Measurements from ENCODE around the gene PLEKHB1.
"Not testable (repeated sequence)": the region's sequence is repeated elsewhere in the genome, so short reads cannot be mapped to it uniquely, and the experiment has no call there.

Gene PLEKHB1

DNA sequence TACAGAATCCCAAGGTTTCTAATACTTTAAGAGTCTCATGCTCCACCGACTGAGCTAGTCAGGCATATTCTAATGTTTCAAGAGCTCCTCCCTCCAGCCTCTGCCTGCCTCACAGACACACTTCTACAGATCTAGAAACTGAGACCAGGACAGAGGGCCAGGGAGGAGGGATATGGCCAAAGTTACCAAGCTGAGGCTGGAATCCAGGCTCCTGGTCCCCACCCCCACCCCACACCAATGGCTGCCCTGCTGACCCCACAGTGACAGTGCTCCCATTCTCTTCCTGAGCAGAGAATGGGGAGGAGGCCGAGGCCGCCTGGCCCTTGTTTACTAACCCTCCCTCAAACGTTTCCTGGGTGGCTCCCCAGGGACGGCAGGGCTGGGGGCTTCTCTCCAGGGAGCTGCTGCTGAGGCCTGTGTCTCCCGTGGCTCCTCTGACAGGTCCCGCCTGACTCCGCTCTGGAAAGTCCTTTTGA is 2.2 kb downstream of the PLEKHB1 start:
- no peak for DNase-seq

DNA sequence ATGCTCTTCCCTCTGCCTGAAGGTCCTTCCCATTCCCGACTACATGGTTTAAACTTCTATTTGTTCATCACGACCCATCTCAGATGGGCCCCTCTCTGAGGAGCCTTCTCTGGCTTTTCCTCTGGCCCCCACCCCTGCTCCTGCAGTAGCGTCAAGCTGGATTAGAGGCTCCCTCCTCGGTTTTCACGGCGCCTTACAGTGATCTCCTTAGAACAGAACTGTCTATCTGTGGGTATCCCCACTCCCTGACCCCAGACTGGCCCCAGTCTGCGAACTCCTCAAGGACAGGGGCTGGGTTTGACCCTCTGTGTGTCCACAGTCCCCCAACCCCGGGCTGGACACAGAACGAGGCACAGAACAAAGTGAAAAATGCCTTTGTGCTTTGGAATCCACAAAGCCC is 2.8 kb downstream of the PLEKHB1 start:
- DNase-seq = no peak

DNA sequence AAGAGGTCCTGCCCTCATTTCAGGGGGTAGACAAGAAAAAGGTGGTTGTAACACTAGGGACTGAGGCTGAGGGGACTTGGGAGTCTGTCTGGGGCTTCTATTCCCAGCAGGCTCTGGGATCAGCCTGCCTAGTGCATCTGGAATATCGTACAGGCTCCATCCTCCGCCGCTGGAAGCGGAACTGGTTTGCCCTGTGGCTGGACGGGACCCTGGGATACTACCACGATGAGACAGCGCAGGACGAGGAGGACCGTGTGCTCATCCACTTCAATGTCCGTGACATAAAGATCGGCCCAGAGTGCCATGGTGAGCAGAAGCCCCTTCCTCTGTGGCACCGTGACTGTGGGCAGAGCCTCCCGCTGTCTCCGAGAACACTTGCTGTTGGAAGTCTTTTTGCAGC is 4.0 kb downstream of the PLEKHB1 start:
- no peak for DNase-seq

DNA sequence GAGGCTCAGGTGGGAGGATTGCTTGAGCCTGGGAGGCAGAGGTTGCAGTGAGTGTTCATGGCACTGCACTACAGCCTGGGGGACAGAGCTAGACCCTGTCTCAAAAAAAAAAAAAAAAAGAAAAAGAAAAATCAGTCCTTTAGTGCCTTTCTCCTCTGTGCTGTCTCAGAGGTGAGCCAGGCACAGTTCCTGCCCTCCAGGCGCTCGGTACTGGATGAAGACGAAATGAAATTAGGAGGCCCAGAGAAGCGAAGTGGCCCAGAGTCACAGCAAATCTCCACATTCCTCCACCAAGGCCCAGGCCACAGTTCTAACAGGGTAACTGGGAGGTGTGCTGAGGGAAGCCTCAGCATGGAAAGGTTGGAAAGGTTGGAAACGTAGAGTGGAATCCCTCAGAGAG is 4.9 kb downstream of the PLEKHB1 start:
- DNase-seq = no peak

DNA sequence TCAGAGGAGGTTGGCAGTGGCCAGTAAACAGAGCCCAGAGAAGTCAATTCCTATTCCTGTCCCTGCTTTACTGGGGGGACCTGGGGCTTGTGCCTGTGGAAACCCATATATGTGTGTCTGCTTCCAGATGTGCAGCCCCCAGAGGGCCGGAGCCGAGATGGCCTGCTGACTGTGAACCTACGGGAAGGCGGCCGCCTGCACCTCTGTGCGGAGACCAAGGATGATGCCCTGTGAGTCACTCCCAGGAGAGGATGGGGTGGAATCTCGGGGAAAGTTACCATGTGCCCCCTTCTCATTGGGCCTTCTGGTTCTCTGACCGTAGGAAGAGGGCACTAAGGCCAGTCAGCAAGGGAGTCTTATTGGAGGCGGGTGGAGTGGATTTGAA is 5.3 kb downstream of the PLEKHB1 start:
- DNase-seq = no peak

DNA sequence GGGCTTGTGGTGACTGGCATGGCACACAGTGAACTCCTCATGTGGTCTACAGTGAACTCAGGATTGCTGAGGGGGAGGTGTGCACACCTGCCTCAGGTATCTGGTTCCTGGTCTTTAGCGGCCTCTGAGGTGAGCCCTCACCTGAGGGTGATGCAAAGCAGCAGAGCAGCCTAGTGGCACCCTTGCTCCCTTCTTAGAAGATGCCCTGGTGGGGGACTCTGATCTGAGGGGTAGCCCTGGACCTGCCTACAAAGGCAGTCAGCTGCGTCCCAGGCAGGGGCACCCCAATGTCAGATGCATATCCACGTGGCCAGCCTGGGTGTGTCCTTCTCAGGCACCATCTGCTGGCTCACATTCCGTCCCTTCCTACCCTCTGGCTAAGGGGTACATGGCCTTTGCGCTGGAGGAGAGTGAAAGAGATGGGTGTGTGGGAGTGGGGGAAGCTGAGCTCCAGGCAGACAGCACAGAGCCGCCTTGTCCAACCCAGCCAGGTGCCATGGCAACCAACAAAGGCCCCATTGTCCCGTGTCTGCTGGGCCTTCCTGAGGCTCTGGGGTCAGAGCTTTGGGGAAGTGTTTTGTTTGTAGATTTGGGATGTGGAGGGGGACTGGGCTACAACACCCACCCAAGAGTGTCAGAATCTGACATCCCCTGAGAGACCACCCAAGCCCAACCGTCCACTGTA is 5.8 kb downstream of the PLEKHB1 start:
- DNase-seq = no peak

DNA sequence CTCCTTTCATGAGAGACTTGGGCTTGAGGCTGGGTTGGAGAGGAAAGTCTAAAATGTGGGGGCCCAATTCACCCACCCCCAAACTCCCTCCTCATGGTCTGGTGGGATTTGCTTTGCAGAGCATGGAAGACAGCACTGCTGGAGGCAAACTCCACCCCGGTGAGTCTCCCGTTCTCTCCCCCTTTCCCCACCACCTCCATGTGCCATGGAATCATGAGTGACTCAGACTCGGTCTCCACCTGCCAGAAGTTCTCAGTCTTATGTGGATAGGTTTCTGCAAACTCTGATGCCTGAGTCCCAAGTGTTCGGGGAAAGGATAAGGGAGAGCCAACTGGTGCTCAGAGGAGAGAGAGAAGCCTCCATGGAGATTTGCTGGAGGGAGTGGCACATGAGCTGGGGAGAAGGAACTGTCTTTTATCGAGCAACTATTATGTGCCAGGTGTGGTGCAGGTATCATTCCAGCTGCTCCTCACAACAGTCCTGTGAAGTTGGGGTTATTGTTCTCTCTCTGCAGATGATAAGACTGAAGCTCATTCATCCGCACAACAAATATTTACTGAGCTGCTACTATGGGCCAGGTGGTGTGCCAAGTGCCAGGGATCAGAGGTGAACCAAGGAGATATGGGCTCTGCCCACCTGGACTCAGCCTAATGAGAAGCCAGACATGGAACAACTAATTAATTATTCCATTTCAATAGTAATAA is 6.6 kb downstream of the PLEKHB1 start:
- DNase-seq = no peak

DNA sequence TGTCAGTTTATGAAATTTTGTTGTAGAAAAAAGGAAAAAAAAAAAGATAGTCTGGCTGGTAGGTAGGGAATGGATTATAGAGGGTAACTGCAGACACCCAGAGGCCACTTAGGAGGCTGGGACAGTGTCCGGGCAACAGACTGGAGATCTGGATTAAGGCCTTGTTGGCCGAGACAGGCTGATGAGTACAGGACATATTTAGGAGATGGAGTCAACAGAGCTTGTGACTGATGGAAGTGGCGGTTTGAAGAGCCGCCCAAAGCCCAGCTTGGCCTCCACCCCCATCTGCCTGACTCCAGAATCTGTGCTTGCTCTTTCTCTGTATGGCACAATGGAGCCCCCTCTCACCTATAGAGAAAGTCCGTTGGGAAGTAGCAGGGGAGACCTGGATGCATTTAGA is 7.6 kb downstream of the PLEKHB1 start:
- no peak for DNase-seq

DNA sequence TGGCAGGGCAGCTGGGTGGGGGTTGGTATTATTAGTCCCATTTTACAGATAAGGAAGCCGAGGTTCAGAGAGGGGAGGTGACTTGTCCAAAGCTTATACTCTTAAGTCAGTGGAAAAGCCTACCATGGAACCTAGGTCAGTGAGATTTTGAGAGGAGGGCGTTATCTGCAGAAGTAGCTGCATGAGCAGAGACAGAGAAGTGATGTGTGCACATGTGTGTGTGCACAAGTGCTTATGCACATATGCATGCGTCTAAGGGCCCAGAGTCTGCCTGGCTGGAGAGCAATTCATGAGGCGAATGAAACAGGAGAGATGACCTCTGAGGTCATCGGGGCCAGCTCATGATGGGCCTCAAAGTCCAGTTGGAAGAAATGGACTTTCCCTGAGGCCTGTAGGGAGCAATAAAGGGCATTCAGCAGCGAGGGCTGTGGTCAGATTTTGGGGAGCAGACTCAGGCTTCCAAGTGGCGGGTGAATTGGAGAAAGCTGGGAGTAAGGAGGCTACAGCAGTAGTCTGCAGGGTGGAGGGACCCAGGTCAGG is 8.2 kb downstream of the PLEKHB1 start:
- no peak for DNase-seq

DNA sequence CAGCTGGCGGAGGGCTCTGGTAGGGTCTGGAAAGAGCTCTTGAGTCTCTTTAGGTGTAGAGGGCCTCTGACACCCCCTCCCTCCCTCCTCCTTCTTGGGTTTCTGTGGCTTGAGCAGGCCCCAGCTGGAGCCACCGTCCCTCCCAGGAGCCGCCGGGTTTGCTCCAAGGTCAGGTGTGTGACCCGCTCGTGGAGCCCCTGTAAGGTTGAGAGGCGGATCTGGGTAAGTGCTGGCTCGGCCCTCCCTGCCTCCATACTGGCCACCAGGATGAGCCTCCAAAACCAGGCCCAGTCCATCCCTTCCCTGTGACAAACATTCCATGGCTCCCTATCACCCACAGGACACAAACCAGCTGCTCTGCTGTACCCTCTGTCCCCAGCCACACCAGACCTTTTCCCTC is 9.3 kb downstream of the PLEKHB1 start:
- no peak for DNase-seq

DNA sequence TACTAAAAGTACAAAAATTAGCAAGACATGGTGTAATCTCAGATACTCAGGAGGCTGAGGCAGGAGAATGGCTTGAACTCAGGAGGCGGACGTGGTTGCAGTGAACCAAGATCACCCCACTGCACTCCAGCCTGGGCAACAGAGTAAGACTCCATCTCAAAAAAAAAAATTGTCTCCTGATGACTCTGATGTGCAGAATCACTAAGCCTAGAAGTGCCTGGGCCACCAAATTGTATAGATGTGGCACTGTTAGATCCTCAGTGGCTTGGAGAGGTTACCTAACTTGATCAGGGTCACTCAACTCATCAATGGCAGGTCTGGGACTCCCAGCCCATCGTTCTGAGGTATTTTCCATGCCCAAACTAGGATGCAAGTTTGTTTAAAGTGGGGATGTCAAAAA is 10.6 kb downstream of the PLEKHB1 start:
- no peak for DNase-seq

DNA sequence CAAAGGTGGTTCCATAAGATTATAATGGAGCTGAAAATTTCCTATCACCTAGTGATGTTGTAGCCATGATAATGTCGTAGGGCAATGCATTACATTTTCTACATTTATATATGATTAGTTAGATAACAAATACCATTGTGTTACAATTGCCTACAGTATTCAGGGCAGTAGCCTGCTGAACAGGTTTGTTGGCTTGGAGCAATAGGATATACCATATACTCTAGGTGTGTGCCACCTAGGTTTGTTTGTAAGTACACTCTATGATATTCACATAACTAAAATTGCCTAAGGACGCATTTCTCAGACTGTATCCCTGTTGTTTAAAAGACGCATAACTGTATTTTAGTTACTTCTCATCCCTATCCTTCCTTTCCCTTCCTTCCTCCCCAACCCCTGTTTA is 13.6 kb downstream of the PLEKHB1 start:
- DNase-seq = no peak

DNA sequence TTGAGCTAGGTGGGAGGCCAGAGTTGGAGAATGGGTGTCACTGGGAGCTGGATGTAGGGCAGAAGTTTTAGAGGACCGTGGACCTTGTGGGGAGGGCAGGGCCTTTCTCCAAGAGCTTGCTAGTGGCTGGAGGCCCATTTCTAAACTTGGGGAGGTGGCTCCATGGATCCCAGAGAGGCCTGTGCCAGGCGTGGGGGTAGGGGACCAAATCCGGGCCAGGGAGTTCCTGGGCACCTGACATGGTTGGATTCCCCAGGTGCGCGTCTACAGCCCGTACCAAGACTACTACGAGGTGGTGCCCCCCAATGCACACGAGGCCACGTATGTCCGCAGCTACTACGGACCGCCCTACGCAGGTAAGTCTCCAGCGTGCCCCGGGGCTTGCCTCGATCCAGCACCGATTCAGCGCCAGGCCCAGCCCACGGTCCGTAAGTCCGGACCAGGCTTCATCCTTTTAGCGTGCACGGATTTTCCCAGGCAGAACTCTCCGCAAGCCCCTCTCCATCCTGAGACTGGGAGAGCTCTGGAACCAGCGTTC is 14.2 kb downstream of the PLEKHB1 start:
- DNase-seq = no peak

DNA sequence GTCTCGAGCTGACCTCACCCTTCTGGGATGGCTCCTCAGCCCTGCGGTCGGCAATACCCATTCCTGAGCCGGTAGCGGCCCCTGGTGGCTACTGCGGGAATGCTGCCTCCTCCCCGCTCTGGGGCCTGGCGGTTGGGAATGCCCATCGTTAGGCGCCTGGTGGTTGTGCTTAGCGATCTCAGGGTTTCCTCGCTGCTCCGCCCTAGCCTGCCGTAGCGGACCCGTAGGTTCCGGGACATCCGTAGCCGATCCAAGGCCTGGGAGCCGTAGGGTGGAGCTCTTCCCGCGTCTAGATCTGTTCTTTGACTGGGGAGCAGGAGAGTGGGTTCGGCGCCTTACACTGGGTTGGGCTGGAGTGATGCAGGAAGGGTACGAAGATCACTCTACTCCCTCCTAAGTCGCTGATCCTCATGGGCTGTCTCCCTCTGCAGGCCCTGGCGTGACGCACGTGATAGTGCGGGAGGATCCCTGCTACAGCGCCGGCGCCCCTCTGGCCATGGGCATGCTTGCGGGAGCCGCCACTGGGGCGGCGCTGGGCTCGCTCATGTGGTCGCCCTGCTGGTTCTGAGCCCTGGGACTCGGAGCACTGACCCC is 14.8 kb downstream of the PLEKHB1 start:
- DNase-seq = peak; percentile 57

DNA sequence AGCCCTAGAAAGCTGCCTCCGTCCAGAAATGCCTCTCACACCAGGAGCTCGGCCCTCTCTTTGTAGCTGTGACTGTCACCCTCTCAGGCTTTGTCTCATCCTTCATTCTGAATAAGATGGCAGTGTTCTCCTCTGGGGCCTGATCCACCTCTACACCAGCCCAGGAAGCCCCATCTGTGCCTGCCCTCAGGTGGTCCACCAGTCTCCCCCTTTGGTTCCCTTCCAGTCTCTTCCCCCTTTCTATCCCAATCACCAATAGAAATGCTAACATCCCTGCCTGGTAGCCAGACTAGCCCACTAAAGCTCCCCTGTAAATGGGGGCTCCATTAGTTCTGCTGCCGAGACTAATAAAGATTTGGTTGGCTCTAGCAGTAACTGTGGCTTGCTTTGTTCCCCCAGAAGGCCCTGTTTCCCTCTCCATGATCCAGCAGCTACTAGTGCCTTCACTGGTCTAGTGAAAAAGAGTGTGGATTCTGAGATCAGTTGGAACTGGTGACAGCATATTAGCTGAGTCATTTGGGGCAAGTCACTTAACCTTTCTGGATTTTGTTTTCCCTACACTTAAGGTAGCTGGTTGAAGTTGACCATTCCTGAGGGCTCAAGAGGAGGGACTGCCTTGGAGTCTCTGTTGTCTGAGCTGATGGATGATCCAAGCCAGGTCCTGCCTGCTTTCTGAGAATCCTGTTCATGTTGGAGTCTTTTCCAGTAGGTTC is 16.2 kb downstream of the PLEKHB1 start:
- DNase-seq = no peak

DNA sequence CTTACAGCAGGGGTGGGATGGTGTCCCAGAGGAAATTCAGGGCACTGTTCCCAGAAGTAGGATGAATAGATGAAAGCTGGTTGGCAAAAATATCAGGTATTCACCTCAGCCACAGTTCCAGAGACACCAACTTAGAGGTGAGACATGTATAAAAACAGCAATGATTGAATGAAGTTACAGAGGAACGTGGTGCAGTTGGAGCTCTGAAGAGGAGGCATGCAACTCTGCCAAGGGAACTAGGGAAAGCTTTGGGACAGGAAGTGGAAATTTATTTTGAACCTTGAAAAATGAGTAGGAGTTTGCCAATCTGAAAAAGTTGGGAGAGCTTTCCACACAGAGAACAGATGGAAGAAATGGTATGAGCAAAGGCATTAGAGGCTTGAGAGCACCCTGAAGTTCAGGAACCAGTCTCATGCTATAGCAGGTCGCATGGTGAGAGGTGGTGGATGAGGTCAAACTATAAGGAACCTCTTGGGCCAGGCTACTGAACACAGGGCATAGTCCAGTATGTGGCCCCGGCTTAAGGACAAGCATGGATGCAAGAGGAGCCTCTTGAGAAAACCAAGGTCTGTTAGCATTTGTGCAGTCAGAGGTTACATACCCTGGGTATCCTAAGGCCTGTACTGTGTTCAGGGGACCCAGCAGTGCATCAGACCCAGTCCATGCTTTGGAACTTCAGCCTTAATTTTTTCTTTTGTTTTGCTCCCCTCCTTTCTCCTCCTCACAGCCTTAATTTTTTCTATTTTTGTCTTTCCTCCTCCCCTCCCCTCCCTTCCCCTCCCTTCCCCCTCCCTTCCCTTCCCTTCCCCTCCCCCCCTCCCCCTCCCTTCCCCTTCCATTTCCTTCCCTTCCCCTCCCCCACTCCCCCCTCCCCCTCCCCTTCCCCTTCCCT is 17.5 kb downstream of the PLEKHB1 start:
- no peak for DNase-seq

DNA sequence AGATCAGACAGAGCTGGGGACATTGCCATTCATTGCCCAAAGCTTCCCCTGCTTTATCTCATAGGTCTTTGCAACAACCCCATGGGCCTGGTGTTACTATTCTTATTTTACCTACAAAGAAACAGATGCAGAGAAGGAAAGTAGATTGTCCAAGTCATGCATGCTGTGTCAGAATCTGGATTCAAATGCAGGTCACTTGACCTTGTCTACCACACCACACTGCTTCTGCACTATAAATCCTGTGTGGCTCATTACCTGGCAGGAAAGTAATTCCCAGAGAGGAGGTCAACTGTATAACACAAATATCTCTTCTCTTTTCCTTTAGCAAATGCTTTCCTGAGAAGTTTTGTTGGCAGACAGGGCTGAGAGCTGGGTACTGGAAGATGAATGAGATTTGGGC is 18.5 kb downstream of the PLEKHB1 start:
- DNase-seq = no peak

DNA sequence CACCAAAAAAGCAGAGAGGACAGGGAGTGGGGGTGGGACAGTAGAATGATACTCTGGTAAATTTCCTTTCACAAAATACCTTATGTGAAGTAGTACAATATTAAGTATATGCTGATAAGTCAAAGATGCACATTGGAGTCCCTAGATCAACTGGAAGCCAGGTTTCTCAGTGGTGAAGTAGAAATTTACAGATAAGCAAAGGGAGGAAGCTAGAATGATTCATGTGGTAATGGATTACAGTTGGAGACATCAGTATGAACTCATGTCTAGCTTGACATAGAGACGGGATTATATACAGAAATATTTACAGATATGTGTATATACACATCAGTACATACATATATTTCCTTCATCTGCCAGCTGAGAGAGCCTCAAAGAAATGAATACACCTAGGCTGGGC is 21.5 kb downstream of the PLEKHB1 start:
- DNase-seq = no peak

DNA sequence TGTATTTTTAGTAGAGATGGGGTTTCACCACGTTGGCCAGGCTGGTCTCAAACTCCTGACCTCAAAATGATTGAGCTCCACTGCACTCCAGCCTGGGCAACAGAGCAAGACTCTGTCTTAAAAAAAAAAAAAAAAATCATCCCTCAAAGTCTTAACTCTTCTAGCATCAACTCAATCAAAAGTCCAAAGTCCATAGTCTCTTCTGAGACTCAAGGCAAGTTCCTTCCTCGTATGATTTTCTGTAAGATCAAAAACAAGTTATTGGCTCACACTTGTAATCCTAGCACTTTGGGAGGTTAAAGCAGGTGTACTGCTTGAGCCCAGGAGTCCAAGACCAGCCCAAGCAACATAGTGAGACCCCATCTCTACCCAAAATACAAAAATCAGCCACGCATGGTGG is 24.4 kb downstream of the PLEKHB1 start:
- DNase-seq = no peak

DNA sequence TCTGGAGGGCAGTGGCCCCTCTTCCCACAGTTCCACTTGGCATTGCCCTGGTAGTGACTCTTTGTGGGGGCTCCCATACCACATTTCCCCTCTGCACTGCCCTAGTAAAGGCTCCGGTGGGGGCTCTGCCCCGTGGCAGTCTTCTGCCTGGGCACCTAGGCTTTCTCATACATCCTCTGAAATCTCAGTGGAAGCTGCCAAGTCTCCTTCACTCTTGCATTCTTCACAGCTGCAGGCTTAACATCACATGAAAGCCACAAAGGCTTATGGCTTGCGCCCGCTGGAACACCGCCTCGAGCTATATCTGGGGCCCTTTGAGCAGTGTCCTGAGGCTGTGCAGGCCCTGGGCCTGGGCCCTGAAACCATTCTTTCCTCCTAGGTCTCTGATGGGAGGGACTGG is 25.3 kb downstream of the PLEKHB1 start:
- no peak for DNase-seq

DNA sequence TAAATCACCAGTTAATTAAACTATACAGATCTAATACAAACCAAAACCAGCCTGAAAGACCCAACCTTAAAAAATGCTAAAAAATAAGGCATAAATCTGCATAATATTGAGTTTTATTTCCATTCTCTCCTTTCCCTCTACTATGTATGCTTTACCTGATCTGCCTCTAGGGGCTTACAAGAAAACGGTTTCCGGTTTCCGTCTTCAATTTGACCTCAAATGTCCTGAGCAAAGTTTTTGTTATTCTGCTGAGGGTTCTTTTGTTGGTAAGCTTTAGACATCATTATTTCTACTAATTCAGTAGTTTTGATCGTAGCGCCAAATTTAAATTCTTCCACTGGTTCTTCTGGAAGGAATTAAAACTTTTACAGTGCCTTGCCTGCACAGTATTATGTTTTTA is 30.2 kb downstream of the PLEKHB1 start:
- DNase-seq = not testable (repeated sequence)

DNA sequence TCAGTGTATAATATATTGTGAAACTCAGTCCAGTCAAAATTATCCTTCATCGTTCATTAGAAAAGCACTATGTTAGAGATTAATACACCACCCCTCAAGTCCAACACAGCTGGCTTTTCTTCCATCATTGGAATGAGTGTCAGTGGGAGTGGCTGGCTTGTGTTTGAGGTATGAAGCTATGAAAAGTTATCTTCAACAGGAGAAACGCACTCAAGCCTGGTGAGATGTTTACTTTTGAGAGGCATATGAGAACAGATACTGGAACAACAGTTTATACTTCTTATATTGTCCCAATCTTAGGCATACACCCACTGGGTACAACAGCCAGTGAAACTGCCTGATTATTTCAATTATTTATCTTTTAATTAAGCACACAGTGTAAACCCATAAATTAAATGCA is 34.3 kb downstream of the PLEKHB1 start:
- DNase-seq = no peak

Data from GDM1 (cell line).